Uterus (tissue), 4 donors: ENCODE data around the gene SEMA4G. TPM values are rescaled to one million over a fixed set of nuclear protein-coding genes. Genes with fewer than 3 reads are reported as not detected.

Experiments
- DNase-seq, 2 donors: peaks; one replicate each; pipeline ENCODE4 v3.0.0-alpha.2; 2019 to 2020
- H3K27ac ChIP-seq, 2 donors: fragments of 200-600 bp; sonication (generic); 1 replicate in 1 of 2; 2 replicates in 1 of 2; pipeline ENCODE4 v1.5.1; 2016 to 2018
- H3K27me3 ChIP-seq, 2 donors: fragments of 200-600 bp; sonication (generic); one replicate each; pipeline ENCODE4 v1.5.1; 2018 to 2019; ENCODE audit warnings: control low read depth in 1 of 2
- H3K36me3 ChIP-seq, 2 donors: fragments of 200-600 bp; sonication (generic); one replicate each; pipeline ENCODE4 v1.5.1; 2019; ENCODE audit warnings: control low read depth in 1 of 2
- H3K4me1 ChIP-seq, 2 donors: fragments of 200-600 bp; sonication (generic); one replicate each; pipeline ENCODE4 v1.5.1; 2018 to 2019; ENCODE audit warnings: control low read depth in 1 of 2
- H3K4me3 ChIP-seq, 2 donors: fragments of 200-600 bp; sonication (generic); 1 replicate in 1 of 2; 2 replicates in 1 of 2; pipeline ENCODE4 v1.5.1; 2018 to 2019; ENCODE audit warnings: mild to moderate bottlenecking in 1 of 2
- H3K9me3 ChIP-seq, 2 donors: fragments of 200-600 bp; sonication (generic); one replicate each; pipeline ENCODE4 v1.5.1; 2019; ENCODE audit warnings: control low read depth in 1 of 2
- POLR2A ChIP-seq, 2 donors: fragments of 450-650 bp; IDR thresholded peaks; one replicate each; pipeline ENCODE4 v1.6.1; 2016; ENCODE audit warnings: antibody characterized with exemption in 2 of 2, mild to moderate bottlenecking in 1 of 2, moderate library complexity in 1 of 2
- intact Hi-C: fragments of 100-400 bp; cut with DNase I; formaldehyde crosslinking; loops from one replicate; pipeline ENCODE4 v1.15.1; 2023; ENCODE audit warnings: low total_unique reads
- total RNA-seq, 4 donors: library from RNA; depleted of rRNA in 3 of 4; stranded (reverse); fragments of >200 nt in 3 of 4; gene quantifications; one replicate each; pipeline versions ENCODE4 v1.1.0 to v1.2.4, GENCODE V29; 2014 to 2023
- TF ChIP-seq, protein P1 (sequence below), 4 experiments: fragments of 200-600 bp in 2 of 4; fragments of 450-650 bp in 2 of 4; sonication (generic) in 2 of 4; IDR thresholded peaks; one replicate each; pipeline ENCODE4 v1.5.1; 2016 to 2019; ENCODE audit warnings: antibody characterized with exemption in 4 of 4, mild to moderate bottlenecking in 2 of 4, moderate library complexity in 1 of 4
- donor health status: DM: yes; HTN: yes; CAD: no.

The SEMA4G gene
- total RNA-seq, 4 donors from 2014 or later: 2.6 to 10.3 (median 4.2) TPM

DNA sequence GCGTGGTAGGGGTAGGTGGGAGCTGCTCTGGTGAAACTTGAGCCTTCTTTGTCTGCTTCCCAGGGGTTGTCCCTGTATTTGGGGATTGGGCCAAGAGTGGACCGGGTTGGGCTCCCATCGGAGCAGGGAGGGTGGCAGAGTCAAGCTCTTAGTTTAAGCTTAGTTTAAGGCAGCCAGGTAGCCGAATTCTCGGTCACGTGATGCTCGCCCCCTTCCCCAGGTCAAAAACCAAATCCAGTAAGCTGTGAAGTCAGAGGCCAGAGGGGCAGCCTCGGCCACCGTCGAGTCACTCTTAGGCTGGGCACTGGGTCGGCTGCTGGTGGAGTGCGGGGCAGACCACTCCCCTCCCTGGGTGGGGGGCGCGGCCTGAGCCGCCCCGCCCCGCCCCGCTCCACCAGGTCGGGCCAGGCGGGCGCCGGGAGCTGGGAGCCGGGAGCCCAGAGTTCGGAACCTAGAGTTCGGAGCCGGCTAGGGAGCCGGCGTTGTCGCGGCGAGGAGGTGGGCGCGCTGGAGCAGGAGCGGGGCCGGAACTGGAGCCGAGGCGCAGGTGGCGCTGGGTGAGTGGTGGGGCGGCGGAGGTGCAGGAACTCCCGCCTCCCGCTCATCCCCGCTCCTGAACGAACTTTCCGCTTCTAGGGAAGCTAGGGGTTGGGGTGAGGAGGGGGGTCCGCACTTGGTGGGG is 27.5 kb downstream of the SEMA4G start:
- no peak for TF ChIP-seq POLR2A (IDR thresholded peaks at IDR 0.05)
- TF ChIP-seq, protein P1, sequence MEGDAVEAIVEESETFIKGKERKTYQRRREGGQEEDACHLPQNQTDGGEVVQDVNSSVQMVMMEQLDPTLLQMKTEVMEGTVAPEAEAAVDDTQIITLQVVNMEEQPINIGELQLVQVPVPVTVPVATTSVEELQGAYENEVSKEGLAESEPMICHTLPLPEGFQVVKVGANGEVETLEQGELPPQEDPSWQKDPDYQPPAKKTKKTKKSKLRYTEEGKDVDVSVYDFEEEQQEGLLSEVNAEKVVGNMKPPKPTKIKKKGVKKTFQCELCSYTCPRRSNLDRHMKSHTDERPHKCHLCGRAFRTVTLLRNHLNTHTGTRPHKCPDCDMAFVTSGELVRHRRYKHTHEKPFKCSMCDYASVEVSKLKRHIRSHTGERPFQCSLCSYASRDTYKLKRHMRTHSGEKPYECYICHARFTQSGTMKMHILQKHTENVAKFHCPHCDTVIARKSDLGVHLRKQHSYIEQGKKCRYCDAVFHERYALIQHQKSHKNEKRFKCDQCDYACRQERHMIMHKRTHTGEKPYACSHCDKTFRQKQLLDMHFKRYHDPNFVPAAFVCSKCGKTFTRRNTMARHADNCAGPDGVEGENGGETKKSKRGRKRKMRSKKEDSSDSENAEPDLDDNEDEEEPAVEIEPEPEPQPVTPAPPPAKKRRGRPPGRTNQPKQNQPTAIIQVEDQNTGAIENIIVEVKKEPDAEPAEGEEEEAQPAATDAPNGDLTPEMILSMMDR (IDR thresholded peaks at IDR 0.05): peak in 1 of 4 experiments; percentile 9
- Histone ChIP-seq H3K4me1 (peaks cover 0 to 2% of the 10 kb centered on the region in 2 donors), H3K27ac (peak overlapping the region; percentile 100), H3K9me3 (no peaks in the 10 kb centered on the region), H3K4me3 (peak overlapping the region; percentile 88 to 93), H3K36me3 (no peaks in the 10 kb centered on the region), H3K27me3 (no peaks in the 10 kb centered on the region)
- DNase-seq: no peak
- intact Hi-C loops: no loop called here

DNA sequence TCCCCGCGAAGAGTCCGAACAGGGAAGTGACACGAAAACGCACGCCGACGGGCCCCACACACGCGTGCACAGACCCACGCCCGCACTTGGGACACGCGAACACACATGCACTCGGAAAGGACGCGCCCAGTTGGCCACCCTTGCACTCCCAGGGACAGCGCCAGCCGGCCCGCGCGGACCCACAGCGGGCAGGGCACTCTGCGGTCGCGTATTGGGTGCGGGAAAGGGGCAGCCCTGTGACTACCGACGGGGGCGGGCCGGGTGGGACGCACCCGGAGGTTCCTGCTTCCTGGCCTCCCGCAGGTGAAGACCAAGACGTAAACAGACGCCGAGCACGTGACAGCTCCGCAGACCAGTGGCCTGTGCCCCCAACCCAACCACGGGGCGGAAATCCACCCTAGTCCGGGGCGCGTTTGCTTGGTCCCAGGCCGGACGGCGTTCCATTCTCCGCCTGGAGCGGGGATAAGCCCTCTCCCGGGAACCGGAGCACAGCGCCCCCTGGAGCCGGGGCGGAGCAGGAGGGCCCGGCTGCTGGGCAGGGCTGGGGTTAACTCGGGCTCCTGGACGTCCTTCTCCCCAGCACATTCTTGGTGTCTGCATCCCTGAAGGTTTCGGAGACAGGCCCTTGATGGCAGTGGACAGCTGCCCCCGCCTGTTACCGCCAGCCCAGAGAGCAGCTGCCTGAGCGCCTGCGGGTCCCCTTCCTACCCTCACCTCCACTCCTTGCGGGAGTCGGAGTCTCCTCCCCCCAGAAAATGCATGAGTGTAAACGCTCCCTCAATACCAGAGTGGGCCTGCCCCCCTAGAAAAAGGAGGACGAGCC is 28.3 kb downstream of the SEMA4G start:
- Histone ChIP-seq H3K4me1 (peaks cover 0 to 8% of the 10 kb centered on the region in 2 donors), H3K9me3 (no peaks in the 10 kb centered on the region), H3K4me3 (peak overlapping the region; percentile 88 to 93), H3K36me3 (no peaks in the 10 kb centered on the region), H3K27me3 (no peaks in the 10 kb centered on the region), H3K27ac (peak overlapping the region; percentile 100)
- peak in 1 of 2 donors; percentile 35 for TF ChIP-seq POLR2A (IDR thresholded peaks at IDR 0.05)
- TF ChIP-seq, protein P1 (IDR thresholded peaks at IDR 0.05): peak; percentile 75 to 89 (median 82)
- peak; percentile 69 to 70 for DNase-seq
- intact Hi-C loops: no loop called here

GRCh38 chr10:100998183-100998990 is 29.1 kb downstream of the SEMA4G start:
- Histone ChIP-seq H3K27me3 (no peaks in the 10 kb centered on the region), H3K4me3 (peak overlapping the region; percentile 88 to 93), H3K4me1 (peaks cover 0 to 11% of the 10 kb centered on the region in 2 donors), H3K9me3 (no peaks in the 10 kb centered on the region), H3K36me3 (no peaks in the 10 kb centered on the region), H3K27ac (peak overlapping the region; percentile 100)
- DNase-seq: peak; percentile 85 to 88
- intact Hi-C loops: no loop called here
- peak in 1 of 2 donors; percentile 11 for TF ChIP-seq POLR2A (IDR thresholded peaks at IDR 0.05)
- TF ChIP-seq, protein P1 (IDR thresholded peaks at IDR 0.05): no peak

- intact Hi-C loops: no loop called here
- Histone ChIP-seq H3K9me3 (no peaks in the 10 kb centered on the region), H3K4me1 (peaks cover 0 to 11% of the 10 kb centered on the region in 2 donors), H3K27me3 (no peaks in the 10 kb centered on the region), H3K4me3 (peak overlapping the region; percentile 88 to 93), H3K36me3 (no peaks in the 10 kb centered on the region), H3K27ac (peak overlapping the region; percentile 100)
- TF ChIP-seq POLR2A (IDR thresholded peaks at IDR 0.05): peak; percentile 93 to 99
- TF ChIP-seq, protein P1 (IDR thresholded peaks at IDR 0.05): peak; percentile 88 to 97 (median 94)
- peak; percentile 77 to 87 for DNase-seq
These were observed 29.9 kb downstream of the SEMA4G start for GRCh38 chr10:100998991-100999741.
